AG08395 (cell line): ENCODE data around the gene SCYGR2.
"Not testable (repeated sequence)": the region's sequence is repeated elsewhere in the genome, so short reads cannot be mapped to it uniquely, and the experiment has no call there.

Experiments used
- DNase-seq: peaks from one replicate; pipeline ENCODE4 v3.0.0; 2012; ENCODE audit warnings: mixed read lengths, low spot score

Gene SCYGR2

GRCh38 chr2:227598835-227599503 is at the start of gene SCYGR2:
Gene SCYGR2 (plus strand): TSS chr2:227598893. CDS start chr2:227598893, 0 bp downstream.
- DNase-seq = not testable (repeated sequence)

- DNase-seq = no peak
Measured at GRCh38 chr2:227551836-227552235, 46.9 kb upstream of the SCYGR2 start.

- DNase-seq = no peak
Measured at GRCh38 chr2:227562581-227562980, 36.1 kb upstream of the SCYGR2 start.

- DNase-seq = no peak
Measured at GRCh38 chr2:227565080-227565479, 33.6 kb upstream of the SCYGR2 start.

GRCh38 chr2:227566012-227566411 is 32.7 kb upstream of the SCYGR2 start:
- DNase-seq = no peak

GRCh38 chr2:227568852-227569169 is 29.9 kb upstream of the SCYGR2 start:
- no peak for DNase-seq

GRCh38 chr2:227570615-227571014 is 28.1 kb upstream of the SCYGR2 start:
- no peak for DNase-seq

- no peak for DNase-seq
Measured at GRCh38 chr2:227576110-227576509, 22.6 kb upstream of the SCYGR2 start.

- DNase-seq = no peak
Measured at GRCh38 chr2:227576812-227577211, 21.9 kb upstream of the SCYGR2 start.

GRCh38 chr2:227577555-227577954 is 21.1 kb upstream of the SCYGR2 start:
- no peak for DNase-seq

- no peak for DNase-seq
Measured at GRCh38 chr2:227578642-227579041, 20.1 kb upstream of the SCYGR2 start.

GRCh38 chr2:227579791-227580190 is 18.9 kb upstream of the SCYGR2 start:
- DNase-seq = no peak

GRCh38 chr2:227582369-227582768 is 16.3 kb upstream of the SCYGR2 start:
- no peak for DNase-seq

- no peak for DNase-seq
Measured at GRCh38 chr2:227592694-227593387, 5.9 kb upstream of the SCYGR2 start.

GRCh38 chr2:227595797-227596196 is 2.9 kb upstream of the SCYGR2 start:
- DNase-seq = no peak

- no peak for DNase-seq
Measured at GRCh38 chr2:227597036-227597435, 1.7 kb upstream of the SCYGR2 start.

- DNase-seq = no peak
Measured at GRCh38 chr2:227597998-227598397, 695 bp upstream of the SCYGR2 start.

GRCh38 chr2:227602358-227602757 is 3.7 kb downstream of the SCYGR2 start:
- no peak for DNase-seq

GRCh38 chr2:227606476-227606875 is 7.8 kb downstream of the SCYGR2 start:
- no peak for DNase-seq

- DNase-seq = no peak
Measured at GRCh38 chr2:227607941-227608340, 9.2 kb downstream of the SCYGR2 start.

GRCh38 chr2:227608561-227609338 is 10.1 kb downstream of the SCYGR2 start:
- no peak for DNase-seq

- no peak for DNase-seq
Measured at GRCh38 chr2:227610123-227610522, 11.4 kb downstream of the SCYGR2 start.
